Mesenchymal stem cell (in vitro differentiated cells and primary cell): ENCODE measurements around the gene HYAL4.
A peak's percentile ranks its signal among the peaks of the same experiment; 100 is the strongest.

Experiments
- DNase-seq: peaks from one replicate; pipeline ENCODE4 v3.0.0-alpha.2; 2013
- H2AFZ ChIP-seq: one replicate; pipeline ENCODE4 v1.6.1; 2013; ENCODE audit warnings: low read depth, mild to moderate bottlenecking, control low read depth, inconsistent platforms, low read length, moderate library complexity
- H2AK5ac ChIP-seq: 2 replicates; pipeline ENCODE4 v1.6.1; 2013; ENCODE audit warnings: low read length, moderate library complexity, mild to moderate bottlenecking, inconsistent platforms; ENCODE audit not compliant: severe bottlenecking
- H2BK120ac ChIP-seq: one replicate; pipeline ENCODE4 v1.6.1; 2013; ENCODE audit warnings: low read depth, mild to moderate bottlenecking, inconsistent platforms, low read length, moderate library complexity
- H2BK12ac ChIP-seq, 2 experiments: one replicate each; pipeline ENCODE4 v1.6.1; 2013; ENCODE audit warnings: inconsistent platforms in 2 of 2, low read length in 2 of 2, mild to moderate bottlenecking in 2 of 2, moderate library complexity in 2 of 2, control low read depth in 1 of 2
- H2BK15ac ChIP-seq: one replicate; pipeline ENCODE4 v1.6.1; 2013; ENCODE audit warnings: mild to moderate bottlenecking, low read depth, inconsistent platforms; ENCODE audit not compliant: poor library complexity, severe bottlenecking
- H2BK5ac ChIP-seq: 2 replicates; pipeline ENCODE4 v1.6.1; 2013; ENCODE audit warnings: low read depth, mild to moderate bottlenecking, low read length, control low read depth, inconsistent platforms; ENCODE audit not compliant: poor library complexity, severe bottlenecking
- H3K14ac ChIP-seq, 2 experiments: one replicate each; pipeline ENCODE4 v1.6.1; 2013; ENCODE audit warnings: inconsistent platforms in 2 of 2, low read length in 2 of 2, control low read depth in 1 of 2, mild to moderate bottlenecking in 1 of 2, moderate library complexity in 1 of 2
- H3K18ac ChIP-seq, 2 experiments: one replicate each; pipeline ENCODE4 v1.6.1; 2013; ENCODE audit warnings: inconsistent platforms in 2 of 2, low read length in 2 of 2, control low read depth in 1 of 2, low read depth in 1 of 2, mild to moderate bottlenecking in 1 of 2
- H3K23ac ChIP-seq, 2 experiments: one replicate each; pipeline ENCODE4 v1.6.1; 2013; ENCODE audit warnings: inconsistent platforms in 2 of 2, low read length in 2 of 2, mild to moderate bottlenecking in 2 of 2, moderate library complexity in 2 of 2, control low read depth in 1 of 2
- H3K27ac ChIP-seq: 2 replicates; pipeline ENCODE4 v1.5.1; 2013; ENCODE audit warnings: mild to moderate bottlenecking, moderate library complexity, low read length, control low read depth, inconsistent platforms; ENCODE audit not compliant: poor library complexity, severe bottlenecking
- H3K27me3 ChIP-seq, 2 experiments: 2 replicates each; pipeline versions ENCODE4 v1.6.1 to v1.7.0; 2013; ENCODE audit warnings: low read length in 2 of 2, mild to moderate bottlenecking in 2 of 2, moderate library complexity in 2 of 2, control low read depth in 1 of 2, inconsistent platforms in 1 of 2; ENCODE audit not compliant: control insufficient read depth in 1 of 2, insufficient read depth in 1 of 2
- H3K36me3 ChIP-seq, 2 experiments: 2 replicates each; pipeline versions ENCODE4 v1.6.1 to v1.7.0; 2013; ENCODE audit warnings: low read length in 2 of 2, control low read depth in 1 of 2, inconsistent platforms in 1 of 2, low read depth in 1 of 2, mild to moderate bottlenecking in 1 of 2; ENCODE audit not compliant: insufficient read depth in 2 of 2, control insufficient read depth in 1 of 2
- H3K4ac ChIP-seq, 2 experiments: one replicate each; pipeline ENCODE4 v1.6.1; 2013; ENCODE audit warnings: inconsistent platforms in 2 of 2, low read length in 2 of 2, mild to moderate bottlenecking in 2 of 2, moderate library complexity in 2 of 2, control low read depth in 1 of 2, low read depth in 1 of 2
- H3K4me1 ChIP-seq: 2 replicates; pipeline ENCODE4 v1.6.1; 2013; ENCODE audit warnings: low read depth, low read length, control low read depth; ENCODE audit not compliant: control insufficient read depth, insufficient read depth
- H3K4me2 ChIP-seq: 2 replicates; pipeline ENCODE4 v1.6.1; 2013; ENCODE audit warnings: low read length, mild to moderate bottlenecking, inconsistent platforms; ENCODE audit not compliant: poor library complexity, severe bottlenecking
- H3K4me3 ChIP-seq, 2 experiments: 2 replicates each; pipeline versions ENCODE4 v1.5.1 to v1.7.0; 2013; ENCODE audit warnings: low read length in 2 of 2, mild to moderate bottlenecking in 2 of 2, control low read depth in 1 of 2, low read depth in 1 of 2; ENCODE audit not compliant: insufficient read depth in 1 of 2
- H3K79me1 ChIP-seq: replicated peaks from 2 replicates; pipeline ENCODE4 v1.6.1; 2013; ENCODE audit warnings: mild to moderate bottlenecking, control low read depth, low read length, inconsistent platforms; ENCODE audit not compliant: poor library complexity, severe bottlenecking
- H3K9ac ChIP-seq: 2 replicates; pipeline ENCODE4 v1.7.0; 2013; ENCODE audit warnings: mild to moderate bottlenecking, low read length, moderate library complexity
- H3K9me3 ChIP-seq: 2 replicates; pipeline ENCODE4 v1.7.0; 2013; ENCODE audit warnings: mild to moderate bottlenecking, low read length; ENCODE audit not compliant: control insufficient read depth
- H4K8ac ChIP-seq: one replicate; pipeline ENCODE4 v1.6.1; 2013; ENCODE audit warnings: inconsistent platforms, mild to moderate bottlenecking, low read length, moderate library complexity
- H4K91ac ChIP-seq: one replicate; pipeline ENCODE4 v1.6.1; 2013; ENCODE audit warnings: mild to moderate bottlenecking, low read length, inconsistent platforms
- WGBS: methylation state at CpG from one replicate; pipeline ENCODE4 v1.1.7; 2013; ENCODE audit warnings: mixed read lengths; 5-methylcytosine and 5-hydroxymethylcytosine counted together

Gene HYAL4

GRCh38 chr7:123862775-123863174 lies 17.8 kb downstream of the HYAL4 start:
- Histone ChIP-seq H2AFZ (no peak overlapping the region), H3K4me3 (no peak overlapping the region), H4K91ac (no peak overlapping the region), H3K18ac (no peak overlapping the region), H2BK120ac (no peak overlapping the region), H3K23ac (no peak overlapping the region), H2BK12ac (no peak overlapping the region), H3K9ac (no peak overlapping the region), H3K4me1 (no peaks in the 10 kb centered on the region), H2BK15ac (no peak overlapping the region), H2BK5ac (no peak overlapping the region), H3K9me3 (no peaks in the 10 kb centered on the region), H3K36me3 (no peaks in the 10 kb centered on the region), H4K8ac (no peak overlapping the region), H3K14ac (no peak overlapping the region), H3K4ac (no peak overlapping the region), H3K79me1 (no peaks in the 10 kb centered on the region), H2AK5ac (no peak overlapping the region), H3K27ac (no peak overlapping the region), H3K27me3 (peaks cover 0 to 3% of the 10 kb centered on the region in 2 experiments), H3K4me2 (no peak overlapping the region)
- no peak for DNase-seq

- no peak overlapping the region for H2BK12ac ChIP-seq
Measured at GRCh38 chr7:123863461-123863860, 18.5 kb downstream of the HYAL4 start.

GRCh38 chr7:123864012-123864411 lies 19.0 kb downstream of the HYAL4 start:
- H3K4me1 ChIP-seq, result no peaks in the 10 kb centered on the region
- H2BK15ac ChIP-seq, result no peak overlapping the region
- H2BK5ac ChIP-seq, result no peak overlapping the region
- no CpG with 5 or more reads among the region's 1 CpG for WGBS
- H4K91ac ChIP-seq, result no peak overlapping the region
- H3K14ac ChIP-seq, result no peak overlapping the region
- no peak overlapping the region for H4K8ac ChIP-seq
- no peak overlapping the region for H3K18ac ChIP-seq
- H3K79me1 ChIP-seq, result no peaks in the 10 kb centered on the region
- H3K4ac ChIP-seq, result no peak overlapping the region
- H2AFZ ChIP-seq, result no peak overlapping the region
- DNase-seq, result no peak
- H2BK120ac ChIP-seq, result no peak overlapping the region
- H3K36me3 ChIP-seq, result no peaks in the 10 kb centered on the region
- H2BK12ac ChIP-seq, result no peak overlapping the region
- H3K9ac ChIP-seq, result no peak overlapping the region
- no peak overlapping the region for H3K4me2 ChIP-seq
- no peak overlapping the region for H2AK5ac ChIP-seq
- H3K23ac ChIP-seq, result no peak overlapping the region
- peaks cover 0 to 3% of the 10 kb centered on the region in 2 experiments for H3K27me3 ChIP-seq
- H3K4me3 ChIP-seq, result no peak overlapping the region
- no peaks in the 10 kb centered on the region for H3K9me3 ChIP-seq
- H3K27ac ChIP-seq, result no peak overlapping the region

More at GRCh38 chr7:123863461-123863860, 18.5 kb downstream of the HYAL4 start:
- H3K27ac ChIP-seq, result no peak overlapping the region
- no peaks in the 10 kb centered on the region for H3K79me1 ChIP-seq
- peaks cover 0 to 3% of the 10 kb centered on the region in 2 experiments for H3K27me3 ChIP-seq
- no peak for DNase-seq
- H4K91ac ChIP-seq, result no peak overlapping the region
- H3K9me3 ChIP-seq, result no peaks in the 10 kb centered on the region
- H2AFZ ChIP-seq, result no peak overlapping the region
- H3K14ac ChIP-seq, result no peak overlapping the region
- H3K4ac ChIP-seq, result no peak overlapping the region
- no peak overlapping the region for H2BK15ac ChIP-seq
- no peak overlapping the region for H2BK5ac ChIP-seq
- H3K36me3 ChIP-seq, result no peaks in the 10 kb centered on the region
- no peak overlapping the region for H3K23ac ChIP-seq
- 82% methylated on average over 1 of the region's 1 CpG for WGBS
- H3K4me1 ChIP-seq, result no peaks in the 10 kb centered on the region
- no peak overlapping the region for H3K4me3 ChIP-seq
- H2BK120ac ChIP-seq, result no peak overlapping the region
- H3K4me2 ChIP-seq, result no peak overlapping the region
- no peak overlapping the region for H4K8ac ChIP-seq
- H3K9ac ChIP-seq, result no peak overlapping the region
- no peak overlapping the region for H2AK5ac ChIP-seq
- H3K18ac ChIP-seq, result no peak overlapping the region

- no peak overlapping the region for H3K14ac ChIP-seq
- WGBS, result 82% methylated on average over 3 of the region's 3 CpGs
Measured at GRCh38 chr7:123864436-123864835, 19.5 kb downstream of the HYAL4 start.

More at GRCh38 chr7:123864436-123864835, 19.5 kb downstream of the HYAL4 start:
- no peaks in the 10 kb centered on the region for H3K79me1 ChIP-seq
- no peak for DNase-seq
- no peak overlapping the region for H2BK12ac ChIP-seq
- H2BK120ac ChIP-seq, result no peak overlapping the region
- H4K91ac ChIP-seq, result no peak overlapping the region
- no peak overlapping the region for H2BK5ac ChIP-seq
- H2BK15ac ChIP-seq, result no peak overlapping the region
- H3K4ac ChIP-seq, result no peak overlapping the region
- no peaks in the 10 kb centered on the region for H3K4me1 ChIP-seq
- H3K18ac ChIP-seq, result no peak overlapping the region
- H3K27me3 ChIP-seq, result peaks cover 0 to 3% of the 10 kb centered on the region in 2 experiments
- H2AFZ ChIP-seq, result no peak overlapping the region
- peak overlapping the region; percentile 12 for H3K27ac ChIP-seq
- H3K4me3 ChIP-seq, result no peak overlapping the region
- H3K36me3 ChIP-seq, result no peaks in the 10 kb centered on the region
- H3K4me2 ChIP-seq, result no peak overlapping the region
- peak overlapping the region; percentile 3 for H2AK5ac ChIP-seq
- no peak overlapping the region for H3K23ac ChIP-seq
- H4K8ac ChIP-seq, result no peak overlapping the region
- H3K9me3 ChIP-seq, result no peaks in the 10 kb centered on the region
- H3K9ac ChIP-seq, result no peak overlapping the region
